ENCODE data around the gene SF3B1.
"Not testable (repeated sequence)": the region's sequence is repeated elsewhere in the genome, so short reads cannot be mapped to it uniquely, and the experiment has no call there.

Gene SF3B1

GRCh38 chr2:197379308-197379917 is 55.4 kb downstream of the SF3B1 start:
- DNase-seq: peak; percentile 71

GRCh38 chr2:197378494-197379307 is 56.1 kb downstream of the SF3B1 start:
- peak; percentile 38 for DNase-seq

GRCh38 chr2:197378086-197378485 is 56.7 kb downstream of the SF3B1 start:
- DNase-seq: no peak

GRCh38 chr2:197377670-197378069 is 57.2 kb downstream of the SF3B1 start:
- DNase-seq: no peak

GRCh38 chr2:197372592-197372991 is 62.2 kb downstream of the SF3B1 start:
- no peak for DNase-seq

GRCh38 chr2:197370664-197371063 is 64.2 kb downstream of the SF3B1 start:
- DNase-seq: not testable (repeated sequence)

GRCh38 chr2:197369933-197370320 is 64.9 kb downstream of the SF3B1 start:
- no peak for DNase-seq

GRCh38 chr2:197369228-197369932 is 65.4 kb downstream of the SF3B1 start:
- peak; percentile 6 for DNase-seq

- no peak for DNase-seq
Observed at GRCh38 chr2:197368412-197368811, 66.4 kb downstream of the SF3B1 start.

- DNase-seq: no peak
Observed at GRCh38 chr2:197363998-197364397, 70.8 kb downstream of the SF3B1 start.

GRCh38 chr2:197360744-197361156 is 74.1 kb downstream of the SF3B1 start:
- DNase-seq: peak; percentile 54

GRCh38 chr2:197359859-197360258 is 75.0 kb downstream of the SF3B1 start:
- DNase-seq: no peak

GRCh38 chr2:197358931-197359330 is 75.9 kb downstream of the SF3B1 start:
- DNase-seq: peak; percentile 11

- no peak for DNase-seq
Observed at GRCh38 chr2:197357986-197358385, 76.8 kb downstream of the SF3B1 start.

- DNase-seq: peak; percentile 6
Observed at GRCh38 chr2:197356136-197356535, 78.7 kb downstream of the SF3B1 start.

- no peak for DNase-seq
Observed at GRCh38 chr2:197354169-197354558, 80.7 kb downstream of the SF3B1 start.

GRCh38 chr2:197353393-197354168 is 81.2 kb downstream of the SF3B1 start:
- DNase-seq: no peak

- no peak for DNase-seq
Observed at GRCh38 chr2:197349699-197350098, 85.1 kb downstream of the SF3B1 start.

- no peak for DNase-seq
Observed at GRCh38 chr2:197348721-197349360, 86.0 kb downstream of the SF3B1 start.

- no peak for DNase-seq
Observed at GRCh38 chr2:197345846-197346370, 88.9 kb downstream of the SF3B1 start.

- DNase-seq: not testable (repeated sequence)
Observed at GRCh38 chr2:197343968-197344367, 90.9 kb downstream of the SF3B1 start.

GRCh38 chr2:197340591-197340990 is 94.2 kb downstream of the SF3B1 start:
- DNase-seq: no peak
